ENCODE results near the gene TSHB. TPM values are rescaled to one million over a fixed set of nuclear protein-coding genes. Genes with fewer than 3 reads are reported as not detected.

The TSHB gene
- total RNA-seq, 1 experiment from 2014 or later, result not detected

- TF ChIP-seq TCF7 (CRISPR knock-in tag; IDR thresholded peaks at IDR 0.05; ENCODE audit: low read depth) (no peak), SP1 (CRISPR knock-in tag; conservative IDR thresholded peaks at IDR 0.05) (no peak), CREB1 (CRISPR knock-in tag; IDR thresholded peaks at IDR 0.05) (no peak), NFATC4 (CRISPR knock-in tag; IDR thresholded peaks at IDR 0.05) (no peak), ATF1 (CRISPR knock-in tag; IDR thresholded peaks at IDR 0.05) (no peak), NR2C2 (CRISPR knock-in tag; IDR thresholded peaks at IDR 0.05) (no peak), ZNF317 (CRISPR knock-in tag; IDR thresholded peaks at IDR 0.05; ENCODE audit: borderline replicate concordance, low read depth) (no peak), ZMAT4 (CRISPR knock-in tag; IDR thresholded peaks at IDR 0.05) (no peak), STAT6 (CRISPR knock-in tag; conservative IDR thresholded peaks at IDR 0.05; ENCODE audit: low read depth) (no peak), FOXP1 (CRISPR knock-in tag; IDR thresholded peaks at IDR 0.05; ENCODE audit: borderline replicate concordance) (no peak), RELA (CRISPR knock-in tag; IDR thresholded peaks at IDR 0.05; ENCODE audit: borderline replicate concordance) (no peak), ETV6 (CRISPR knock-in tag; IDR thresholded peaks at IDR 0.05) (no peak), EMX1 (CRISPR knock-in tag; IDR thresholded peaks at IDR 0.05) (no peak), CREM (CRISPR knock-in tag; IDR thresholded peaks at IDR 0.05) (no peak), FOXK1 (CRISPR knock-in tag; IDR thresholded peaks at IDR 0.05) (no peak)
- TF ChIP-seq, protein P1, sequence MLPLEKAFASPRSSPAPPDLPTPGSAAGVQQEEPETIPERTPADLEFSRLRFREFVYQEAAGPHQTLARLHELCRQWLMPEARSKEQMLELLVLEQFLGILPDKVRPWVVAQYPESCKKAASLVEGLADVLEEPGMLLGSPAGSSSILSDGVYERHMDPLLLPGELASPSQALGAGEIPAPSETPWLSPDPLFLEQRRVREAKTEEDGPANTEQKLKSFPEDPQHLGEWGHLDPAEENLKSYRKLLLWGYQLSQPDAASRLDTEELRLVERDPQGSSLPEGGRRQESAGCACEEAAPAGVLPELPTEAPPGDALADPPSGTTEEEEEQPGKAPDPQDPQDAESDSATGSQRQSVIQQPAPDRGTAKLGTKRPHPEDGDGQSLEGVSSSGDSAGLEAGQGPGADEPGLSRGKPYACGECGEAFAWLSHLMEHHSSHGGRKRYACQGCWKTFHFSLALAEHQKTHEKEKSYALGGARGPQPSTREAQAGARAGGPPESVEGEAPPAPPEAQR (CRISPR knock-in tag; IDR thresholded peaks at IDR 0.05), result no peak
- TF ChIP-seq, protein P2, sequence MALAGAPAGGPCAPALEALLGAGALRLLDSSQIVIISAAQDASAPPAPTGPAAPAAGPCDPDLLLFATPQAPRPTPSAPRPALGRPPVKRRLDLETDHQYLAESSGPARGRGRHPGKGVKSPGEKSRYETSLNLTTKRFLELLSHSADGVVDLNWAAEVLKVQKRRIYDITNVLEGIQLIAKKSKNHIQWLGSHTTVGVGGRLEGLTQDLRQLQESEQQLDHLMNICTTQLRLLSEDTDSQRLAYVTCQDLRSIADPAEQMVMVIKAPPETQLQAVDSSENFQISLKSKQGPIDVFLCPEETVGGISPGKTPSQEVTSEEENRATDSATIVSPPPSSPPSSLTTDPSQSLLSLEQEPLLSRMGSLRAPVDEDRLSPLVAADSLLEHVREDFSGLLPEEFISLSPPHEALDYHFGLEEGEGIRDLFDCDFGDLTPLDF (CRISPR knock-in tag; IDR thresholded peaks at IDR 0.05), result no peak
- TF ChIP-seq, protein P3, sequence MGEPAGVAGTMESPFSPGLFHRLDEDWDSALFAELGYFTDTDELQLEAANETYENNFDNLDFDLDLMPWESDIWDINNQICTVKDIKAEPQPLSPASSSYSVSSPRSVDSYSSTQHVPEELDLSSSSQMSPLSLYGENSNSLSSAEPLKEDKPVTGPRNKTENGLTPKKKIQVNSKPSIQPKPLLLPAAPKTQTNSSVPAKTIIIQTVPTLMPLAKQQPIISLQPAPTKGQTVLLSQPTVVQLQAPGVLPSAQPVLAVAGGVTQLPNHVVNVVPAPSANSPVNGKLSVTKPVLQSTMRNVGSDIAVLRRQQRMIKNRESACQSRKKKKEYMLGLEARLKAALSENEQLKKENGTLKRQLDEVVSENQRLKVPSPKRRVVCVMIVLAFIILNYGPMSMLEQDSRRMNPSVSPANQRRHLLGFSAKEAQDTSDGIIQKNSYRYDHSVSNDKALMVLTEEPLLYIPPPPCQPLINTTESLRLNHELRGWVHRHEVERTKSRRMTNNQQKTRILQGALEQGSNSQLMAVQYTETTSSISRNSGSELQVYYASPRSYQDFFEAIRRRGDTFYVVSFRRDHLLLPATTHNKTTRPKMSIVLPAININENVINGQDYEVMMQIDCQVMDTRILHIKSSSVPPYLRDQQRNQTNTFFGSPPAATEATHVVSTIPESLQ (CRISPR knock-in tag; IDR thresholded peaks at IDR 0.05), result no peak
- TF ChIP-seq, protein P4, sequence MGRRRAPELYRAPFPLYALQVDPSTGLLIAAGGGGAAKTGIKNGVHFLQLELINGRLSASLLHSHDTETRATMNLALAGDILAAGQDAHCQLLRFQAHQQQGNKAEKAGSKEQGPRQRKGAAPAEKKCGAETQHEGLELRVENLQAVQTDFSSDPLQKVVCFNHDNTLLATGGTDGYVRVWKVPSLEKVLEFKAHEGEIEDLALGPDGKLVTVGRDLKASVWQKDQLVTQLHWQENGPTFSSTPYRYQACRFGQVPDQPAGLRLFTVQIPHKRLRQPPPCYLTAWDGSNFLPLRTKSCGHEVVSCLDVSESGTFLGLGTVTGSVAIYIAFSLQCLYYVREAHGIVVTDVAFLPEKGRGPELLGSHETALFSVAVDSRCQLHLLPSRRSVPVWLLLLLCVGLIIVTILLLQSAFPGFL (CRISPR knock-in tag; IDR thresholded peaks at IDR 0.05; ENCODE audit: borderline replicate concordance), result no peak
Measured at GRCh38 chr1:115073298-115074087, 43.9 kb downstream of the TSHB start.

More at GRCh38 chr1:115073298-115074087, 43.9 kb downstream of the TSHB start:
- no peak overlapping the region for H3K4me3 Mint-ChIP-seq
- H3K27me3 Mint-ChIP-seq (ENCODE audit: low read depth), result no peaks in the 10 kb centered on the region; the same call in none of the 2 replicates
- DNase-seq (ENCODE audit: low spot score) (no peak), ATAC-seq (no peak)
- H3K4me1 Mint-ChIP-seq, result 0 out of 2 replicates have a peak, but pooled peaks cover 3% of the 10 kb centered on the region
- no peaks in the 10 kb centered on the region for H3K9me3 Mint-ChIP-seq
- POLR2A ChIA-PET, result no interaction called here
- no peak overlapping the region for H3K27ac Mint-ChIP-seq
- no peaks in the 10 kb centered on the region for H3K36me3 Mint-ChIP-seq
- CTCF ChIA-PET, result interaction anchor here (1.4 to 2.4 kb wide), 2 partner anchors 21 kb away, joined by 5 to 11 read pairs; no protein-coding TSS in a partner anchor
